ENCODE data around the gene EEF1AKMT2. TPM values are rescaled to one million over a fixed set of nuclear protein-coding genes. Genes with fewer than 3 reads are reported as not detected.

Gene EEF1AKMT2
- total RNA-seq, 2 donors from 2014 or later, result 15.6 to 18.0 TPM

- ATAC-seq, result peak; percentile 9
- intact Hi-C loops (cut with DNase I, micrococcal nuclease), result no loop called here
Observed at GRCh38 chr10:124728071-124728829, 63.4 kb downstream of the EEF1AKMT2 start.

GRCh38 chr10:124727361-124727960 lies 64.2 kb downstream of the EEF1AKMT2 start:
- intact Hi-C loops (cut with DNase I, micrococcal nuclease), result no loop called here
- DNase-seq (peak; percentile 32 to 63), ATAC-seq (peak; percentile 76)

More at GRCh38 chr10:124728071-124728829, 63.4 kb downstream of the EEF1AKMT2 start:
- DNase-seq, result peak; percentile 37 to 48

- peak in 1 of 2 donors; percentile 23 for DNase-seq
Observed at GRCh38 chr10:124725791-124726190, 65.9 kb downstream of the EEF1AKMT2 start.

GRCh38 chr10:124725171-124725631 lies 66.5 kb downstream of the EEF1AKMT2 start:
- ATAC-seq, result no peak
- peak in 1 of 2 donors; percentile 14 for DNase-seq
- intact Hi-C loops (cut with DNase I, micrococcal nuclease), result no loop called here

More at GRCh38 chr10:124725791-124726190, 65.9 kb downstream of the EEF1AKMT2 start:
- no peak for ATAC-seq
- intact Hi-C loops (cut with DNase I, micrococcal nuclease), result no loop called here

- ATAC-seq, result peak; percentile 24
- no peak for DNase-seq
- intact Hi-C loops (cut with DNase I, micrococcal nuclease), result no loop called here
Observed at GRCh38 chr10:124724279-124725027, 67.2 kb downstream of the EEF1AKMT2 start.

GRCh38 chr10:124723826-124724225 lies 67.9 kb downstream of the EEF1AKMT2 start:
- intact Hi-C loops (cut with DNase I, micrococcal nuclease), result no loop called here
- DNase-seq (no peak), ATAC-seq (peak; percentile 18)

- peak; percentile 59 to 67 for DNase-seq
- intact Hi-C loops (cut with DNase I, micrococcal nuclease), result no loop called here
- peak; percentile 33 for ATAC-seq
Observed at GRCh38 chr10:124722798-124723783, 68.6 kb downstream of the EEF1AKMT2 start.

GRCh38 chr10:124721330-124722045 lies 70.2 kb downstream of the EEF1AKMT2 start:
- DNase-seq (peak in 1 of 2 donors; percentile 70), ATAC-seq (peak; percentile 20)
- intact Hi-C loops (cut with DNase I, micrococcal nuclease), result no loop called here

GRCh38 chr10:124719213-124719851 lies 72.4 kb downstream of the EEF1AKMT2 start:
- intact Hi-C loops (cut with DNase I, micrococcal nuclease), result no loop called here
- DNase-seq (peak; percentile 80 to 83), ATAC-seq (peak; percentile 78)

GRCh38 chr10:124717911-124718741 lies 73.6 kb downstream of the EEF1AKMT2 start:
- DNase-seq, result no peak
- ATAC-seq, result peak; percentile 10
- intact Hi-C loops (cut with DNase I, micrococcal nuclease), result no loop called here

- ATAC-seq (no peak), DNase-seq (no peak)
- intact Hi-C loops (cut with DNase I, micrococcal nuclease), result no loop called here
Observed at GRCh38 chr10:124717041-124717757, 74.5 kb downstream of the EEF1AKMT2 start.

GRCh38 chr10:124716369-124716768 lies 75.3 kb downstream of the EEF1AKMT2 start:
- no peak for ATAC-seq
- DNase-seq, result no peak
- intact Hi-C loops (cut with DNase I, micrococcal nuclease), result no loop called here

- intact Hi-C loops (cut with DNase I, micrococcal nuclease), result no loop called here
- DNase-seq, result no peak
Observed at GRCh38 chr10:124715439-124715838, 76.2 kb downstream of the EEF1AKMT2 start.

GRCh38 chr10:124713679-124714255 lies 77.9 kb downstream of the EEF1AKMT2 start:
- ATAC-seq (no peak), DNase-seq (no peak)
- intact Hi-C loops (cut with DNase I, micrococcal nuclease), result no loop called here

More at GRCh38 chr10:124715439-124715838, 76.2 kb downstream of the EEF1AKMT2 start:
- no peak for ATAC-seq

GRCh38 chr10:124712704-124713407 lies 78.8 kb downstream of the EEF1AKMT2 start:
- DNase-seq (no peak), ATAC-seq (no peak)
- intact Hi-C loops (cut with DNase I, micrococcal nuclease), result no loop called here

All from left colon (tissue), 2 donors.